Measurements from ENCODE around the gene NSF.
"Not testable (repeated sequence)": the region's sequence is repeated elsewhere in the genome, so short reads cannot be mapped to it uniquely, and the experiment has no call there.

Gene NSF

GRCh38 chr17:46624726-46625125 lies 34.3 kb downstream of the NSF start:
- not testable (repeated sequence) for DNase-seq (ENCODE audit: insufficient read length, low spot score); FAIRE-seq

GRCh38 chr17:46627452-46627851 lies 37.0 kb downstream of the NSF start:
- peak; percentile 90 for FAIRE-seq
- DNase-seq (ENCODE audit: insufficient read length, low spot score), result not testable (repeated sequence)

- FAIRE-seq; DNase-seq (ENCODE audit: insufficient read length, low spot score): not testable (repeated sequence)
Observed at GRCh38 chr17:46628753-46629436, 38.4 kb downstream of the NSF start.

- DNase-seq (ENCODE audit: insufficient read length, low spot score); FAIRE-seq: not testable (repeated sequence)
Observed at GRCh38 chr17:46632146-46632545, 41.7 kb downstream of the NSF start.

- not testable (repeated sequence) for DNase-seq (ENCODE audit: insufficient read length, low spot score); FAIRE-seq
Observed at GRCh38 chr17:46634844-46635243, 44.4 kb downstream of the NSF start.

- DNase-seq (ENCODE audit: insufficient read length, low spot score), result not testable (repeated sequence)
- peak; percentile 27 for TF ChIP-seq CTCF (IDR thresholded peaks at IDR 0.05; ENCODE audit: insufficient read depth, missing control alignments)
- FAIRE-seq, result peak; percentile 94
Observed at GRCh38 chr17:46641861-46642656, 51.6 kb downstream of the NSF start.

GRCh38 chr17:46647251-46647650 lies 56.8 kb downstream of the NSF start:
- not testable (repeated sequence) for DNase-seq (ENCODE audit: insufficient read length, low spot score); FAIRE-seq

GRCh38 chr17:46647688-46648278 lies 57.3 kb downstream of the NSF start:
- DNase-seq (ENCODE audit: insufficient read length, low spot score); FAIRE-seq: not testable (repeated sequence)

- not testable (repeated sequence) for FAIRE-seq; DNase-seq (ENCODE audit: insufficient read length, low spot score)
Observed at GRCh38 chr17:46649246-46649645, 58.8 kb downstream of the NSF start.

- FAIRE-seq; DNase-seq (ENCODE audit: insufficient read length, low spot score): not testable (repeated sequence)
Observed at GRCh38 chr17:46652024-46652643, 61.7 kb downstream of the NSF start.

GRCh38 chr17:46658235-46658634 lies 67.8 kb downstream of the NSF start:
- not testable (repeated sequence) for FAIRE-seq; DNase-seq (ENCODE audit: insufficient read length, low spot score)

- DNase-seq (ENCODE audit: insufficient read length, low spot score), result not testable (repeated sequence)
- peak; percentile 25 for FAIRE-seq
Observed at GRCh38 chr17:46659702-46660101, 69.2 kb downstream of the NSF start.

- not testable (repeated sequence) for DNase-seq (ENCODE audit: insufficient read length, low spot score); FAIRE-seq
Observed at GRCh38 chr17:46663123-46663522, 72.7 kb downstream of the NSF start.

- DNase-seq (ENCODE audit: insufficient read length, low spot score); FAIRE-seq: not testable (repeated sequence)
Observed at GRCh38 chr17:46663552-46663951, 73.1 kb downstream of the NSF start.

- DNase-seq (ENCODE audit: insufficient read length, low spot score); FAIRE-seq: not testable (repeated sequence)
Observed at GRCh38 chr17:46665969-46666368, 75.5 kb downstream of the NSF start.

GRCh38 chr17:46670789-46671188 lies 80.3 kb downstream of the NSF start:
- not testable (repeated sequence) for DNase-seq (ENCODE audit: insufficient read length, low spot score); FAIRE-seq

- peak; percentile 53 for FAIRE-seq
- not testable (repeated sequence) for DNase-seq (ENCODE audit: insufficient read length, low spot score)
Observed at GRCh38 chr17:46672777-46673176, 82.3 kb downstream of the NSF start.

GRCh38 chr17:46677819-46678218 lies 87.3 kb downstream of the NSF start:
- not testable (repeated sequence) for FAIRE-seq; DNase-seq (ENCODE audit: insufficient read length, low spot score)

- FAIRE-seq, result peak; percentile 51
- DNase-seq (ENCODE audit: insufficient read length, low spot score), result not testable (repeated sequence)
Observed at GRCh38 chr17:46683653-46684052, 93.2 kb downstream of the NSF start.

Measured in D721Med (cell line).